Panc1 (cell line): ENCODE data around the gene HABP4. TPM values are rescaled to one million over a fixed set of nuclear protein-coding genes. Genes with fewer than 3 reads are reported as not detected.

Experiments used
- ATAC-seq: fragments of 200-7000 bp; cut with Tn5 transposase; 2 replicates; pipeline ENCODE4 v1.9.1; 2020; ENCODE audit warnings: mild to moderate bottlenecking, moderate library complexity
- BruUV-seq: library from RNA; stranded (reverse); fragments of 400-500 nt; replicated peaks from 2 replicates; lab custom pipeline; 2021; lab: Mats Ljungman, UMichigan
- CTCF ChIA-PET: fragments of 300-600 bp; sonication (Branson Sonifier 250); formaldehyde crosslinking; loops from one replicate; lab custom pipeline; 2022; ENCODE audit warnings: antibody characterized with exemption; lab: Charles Lee
- POLR2A ChIA-PET: fragments of 300-600 bp; sonication (Branson Sonifier 250); formaldehyde crosslinking; loops from one replicate; lab custom pipeline; 2022; ENCODE audit warnings: antibody characterized with exemption; lab: Charles Lee
- DNase-seq: peaks from one replicate; pipeline ENCODE4 v3.0.0-alpha.2; 2010; ENCODE audit warnings: low read depth, low spot score
- H3K27ac ChIP-seq: 2 replicates; pipeline ENCODE4 v1.5.1; 2011; ENCODE audit warnings: mild to moderate bottlenecking, low read length, inconsistent platforms
- H3K27me3 ChIP-seq: fragments of 200-500 bp; sonication (Bioruptor generic); 2 replicates; pipeline ENCODE4 v1.6.0; 2014; ENCODE audit warnings: low read length, inconsistent platforms; ENCODE audit not compliant: control insufficient read depth, insufficient read depth
- H3K36me3 ChIP-seq: fragments of 200-500 bp; sonication (Bioruptor generic); 2 replicates; pipeline ENCODE4 v1.5.1; 2014; ENCODE audit warnings: inconsistent platforms, mild to moderate bottlenecking, low read length, moderate library complexity; ENCODE audit not compliant: control insufficient read depth, insufficient read depth
- H3K4me1 ChIP-seq: 2 replicates; pipeline ENCODE4 v1.5.1; 2011; ENCODE audit warnings: inconsistent platforms, mild to moderate bottlenecking, low read length, moderate library complexity; ENCODE audit not compliant: control insufficient read depth, insufficient read depth
- H3K4me3 ChIP-seq, 2 experiments: 2 replicates each; pipeline ENCODE4 v1.5.1; 2011 to 2012; ENCODE audit warnings: low read depth in 2 of 2, low read length in 2 of 2, mild to moderate bottlenecking in 2 of 2, inconsistent platforms in 1 of 2, moderate library complexity in 1 of 2
- H3K9me3 ChIP-seq: fragments of 200-500 bp; sonication (Bioruptor generic); 2 replicates; pipeline ENCODE4 v1.5.1; 2014; ENCODE audit warnings: low read depth, mild to moderate bottlenecking, inconsistent platforms, low read length, moderate library complexity; ENCODE audit not compliant: control insufficient read depth, insufficient read depth
- CTCF ChIP-seq: fragments of 450-650 bp; IDR thresholded peaks from 2 replicates; pipeline ENCODE4 v1.5.1; 2017; ENCODE audit warnings: mild to moderate bottlenecking
- POLR2AphosphoS5 ChIP-seq: IDR thresholded peaks from 2 replicates; pipeline ENCODE4 v1.6.1; 2012; ENCODE audit warnings: mild to moderate bottlenecking, low read depth, low read length, moderate library complexity
- REST ChIP-seq, 2 experiments: IDR thresholded peaks; 2 replicates each; pipeline ENCODE4 v1.6.1; 2011 to 2012; ENCODE audit warnings: low read depth in 2 of 2, control low read depth in 1 of 2, low read length in 1 of 2, mild to moderate bottlenecking in 1 of 2, moderate library complexity in 1 of 2; ENCODE audit not compliant: insufficient read depth in 1 of 2
- SIN3A ChIP-seq: IDR thresholded peaks from 2 replicates; pipeline ENCODE4 v1.6.1; 2012; ENCODE audit warnings: low read depth, mild to moderate bottlenecking, low read length, moderate library complexity, borderline replicate concordance; ENCODE audit not compliant: insufficient read depth
- TCF7L2 ChIP-seq: IDR thresholded peaks from 2 replicates; pipeline ENCODE4 v1.6.1; 2011; ENCODE audit warnings: mild to moderate bottlenecking, low read depth, low read length, inconsistent platforms
- in situ Hi-C: cut with HindIII; loops from 2 replicates; pipeline ENCODE4 v1.10.0; 2016; ENCODE audit warnings: low sequenced_read_pairs, low pct_unique_long_range_greater_than_20kb
- intact Hi-C: fragments of 100-400 bp; cut with micrococcal nuclease; formaldehyde crosslinking; loops from one replicate; pipeline ENCODE4 v1.10.0; 2022; ENCODE audit not compliant: unreplicated experiment
- total RNA-seq: library from RNA; stranded (reverse); gene quantifications from one replicate; pipeline ENCODE4 v1.2.1, GENCODE V29; 2021; ENCODE audit not compliant: unreplicated experiment

The HABP4 gene
- total RNA-seq, 1 experiment from 2014 or later: 32.3 TPM

- Histone ChIP-seq H3K4me1 (no peaks in the 10 kb centered on the region), H3K27me3 (no peaks in the 10 kb centered on the region), H3K4me3 (no peak overlapping the region), H3K27ac (no peak overlapping the region), H3K9me3 (no peaks in the 10 kb centered on the region), H3K36me3 (no peaks in the 10 kb centered on the region)
- DNase-seq (no peak), ATAC-seq (no peak)
- no peak for TF ChIP-seq REST (IDR thresholded peaks at IDR 0.05; ENCODE audit: insufficient read depth in 1 of 2, low read depth in 2 of 2, low read length in 1 of 2)
- no peak for TF ChIP-seq CTCF
- no peak for TF ChIP-seq POLR2AphosphoS5
- TF ChIP-seq TCF7L2: no peak
- TF ChIP-seq SIN3A: no peak
- BruUV-seq: no TSS peak
- ChIA-PET POLR2A (no interaction called here), CTCF (interaction anchor here (0.7 kb wide), 1 partner anchor 216 kb away, joined by 3 read pairs; no protein-coding TSS in a partner anchor)
- in situ Hi-C loops (no loop called here), intact Hi-C loops (no loop called here)
Measured at GRCh38 chr9:96436063-96436455, 13.9 kb upstream of the HABP4 start.

- Histone ChIP-seq H3K27ac (no peak overlapping the region), H3K27me3 (no peaks in the 10 kb centered on the region), H3K4me1 (no peaks in the 10 kb centered on the region), H3K36me3 (no peaks in the 10 kb centered on the region), H3K4me3 (no peak overlapping the region), H3K9me3 (no peaks in the 10 kb centered on the region)
- no TSS peak for BruUV-seq
- in situ Hi-C loops (no loop called here), intact Hi-C loops (no loop called here)
- ChIA-PET POLR2A (no interaction called here), CTCF (no interaction called here)
- TF ChIP-seq REST (IDR thresholded peaks at IDR 0.05; ENCODE audit: insufficient read depth in 1 of 2, low read depth in 2 of 2, low read length in 1 of 2) (no peak), SIN3A (no peak), CTCF (no peak), TCF7L2 (no peak), POLR2AphosphoS5 (no peak)
- no peak for DNase-seq
- ATAC-seq: no peak
Measured at GRCh38 chr9:96436456-96437126, 13.4 kb upstream of the HABP4 start.
